Activated CD8-positive, alpha-beta T cell treated with anti-CD3 and anti-CD28 coated beads for 36 hours (primary cell): Measurements from ENCODE around the gene AHNAK2. TPM values are rescaled to one million over a fixed set of nuclear protein-coding genes. Genes with fewer than 3 reads are reported as not detected.

Source experiments
- ATAC-seq: fragments of 200-7000 bp; cut with Tn5 transposase; one replicate; pipeline ENCODE4 v1.10.0; 2021; ENCODE audit warnings: mild to moderate bottlenecking, moderate library complexity
- CTCF ChIA-PET: fragments of 350-600 bp; sonication (Branson Sonifier 250); formaldehyde crosslinking; loops from one replicate; lab custom pipeline; 2021; ENCODE audit warnings: antibody characterized with exemption; lab: Charles Lee
- POLR2A ChIA-PET: fragments of 350-600 bp; sonication (Branson Sonifier 250); formaldehyde crosslinking; loops from one replicate; lab custom pipeline; 2021; ENCODE audit warnings: antibody characterized with exemption; lab: Charles Lee
- DNase-seq: peaks from one replicate; pipeline ENCODE4 v3.0.0-alpha.2; 2020
- H3K27ac Mint-ChIP-seq: one replicate; pipeline ENCODE4 v1.8.0; 2021; ENCODE audit warnings: mild to moderate bottlenecking, mixed read lengths
- H3K27me3 Mint-ChIP-seq: one replicate; pipeline ENCODE4 v1.8.0; 2021; ENCODE audit warnings: mixed read lengths
- H3K36me3 Mint-ChIP-seq: one replicate; pipeline ENCODE4 v1.8.0; 2021; ENCODE audit warnings: low read depth, mixed read lengths
- H3K4me1 Mint-ChIP-seq: one replicate; pipeline ENCODE4 v1.8.0; 2021; ENCODE audit warnings: low read depth, mixed read lengths
- H3K4me3 Mint-ChIP-seq: one replicate; pipeline ENCODE4 v1.8.0; 2021; ENCODE audit warnings: mild to moderate bottlenecking, moderate library complexity, mixed read lengths
- H3K9me3 Mint-ChIP-seq: one replicate; pipeline ENCODE4 v1.8.0; 2021; ENCODE audit warnings: mixed read lengths
- intact Hi-C: fragments of 100-400 bp; cut with micrococcal nuclease; formaldehyde crosslinking; loops from one replicate; pipeline ENCODE4 v1.10.0; 2022
- total RNA-seq, 2 experiments: library from RNA; stranded (reverse); gene quantifications; one replicate each; pipeline ENCODE4 v1.2.3, GENCODE V29; 2021
- TF ChIP-seq, protein P1 (sequence below): fragments of 200-600 bp; IDR thresholded peaks from one replicate; pipeline ENCODE4 v1.8.0; 2022; ENCODE audit warnings: antibody characterized with exemption, mild to moderate bottlenecking

Gene AHNAK2
- total RNA-seq, 2 experiments from 2014 or later: 0.02 TPM; not detected in 1

DNA sequence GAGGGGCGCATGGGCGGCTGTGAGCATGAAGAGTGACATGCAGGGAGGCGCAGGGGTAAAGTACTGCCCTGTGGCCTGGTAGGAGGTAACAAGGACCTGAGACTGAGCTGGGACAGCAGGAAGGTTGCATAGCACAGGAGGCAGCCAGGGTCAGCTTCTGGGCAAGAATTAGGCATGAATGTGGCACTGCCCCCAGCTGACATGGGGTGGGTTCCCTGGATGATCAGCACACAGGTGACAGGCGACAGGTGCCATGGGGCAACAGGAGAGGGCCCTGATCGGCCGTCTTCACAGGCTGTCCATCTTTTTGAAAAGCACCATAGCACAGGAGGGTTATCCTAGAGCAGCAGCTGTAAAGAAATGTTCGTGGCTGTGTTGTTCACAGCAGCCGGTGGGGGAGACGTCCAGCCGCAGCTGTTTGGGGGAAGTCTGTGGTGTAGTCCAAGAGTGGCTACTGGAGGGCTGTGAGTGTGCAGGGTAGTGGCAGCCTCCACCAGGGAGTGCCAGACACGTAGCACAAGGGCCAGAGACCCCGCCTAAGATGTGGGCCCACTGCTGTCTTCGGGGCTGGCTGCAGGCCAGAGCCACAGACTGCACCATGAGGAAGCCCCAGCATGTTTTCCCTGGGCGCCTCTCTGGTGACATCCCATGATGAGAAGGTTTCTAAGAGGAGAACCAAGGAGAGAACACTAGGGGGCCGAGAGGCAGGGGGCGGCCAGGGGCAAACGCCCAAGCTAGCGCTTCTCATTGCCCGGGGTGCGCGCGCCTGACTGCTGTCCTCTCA, 15.8 kb upstream of the AHNAK2 start:
- no peaks in the 10 kb centered on the region for H3K36me3 Mint-ChIP-seq
- H3K4me1 Mint-ChIP-seq: no peaks in the 10 kb centered on the region
- H3K4me3 Mint-ChIP-seq: no peak overlapping the region
- no peak for DNase-seq
- H3K27ac Mint-ChIP-seq: no peak overlapping the region
- H3K9me3 Mint-ChIP-seq: no peaks in the 10 kb centered on the region
- ATAC-seq: no peak
- ChIA-PET CTCF (interaction anchor here (0.9 to 1.2 kb wide), 3 partner anchors 8 to 64 kb away, joined by 3 read pairs; partner anchors contain the start of gene CLBA1), POLR2A (interaction anchor here (0.8 to 1.2 kb wide), 4 partner anchors 13 to 26 kb away, joined by 3 to 5 read pairs (median 4); partner anchors contain the start of gene CDCA4)
- intact Hi-C loops: no loop called here
- TF ChIP-seq, protein P1, sequence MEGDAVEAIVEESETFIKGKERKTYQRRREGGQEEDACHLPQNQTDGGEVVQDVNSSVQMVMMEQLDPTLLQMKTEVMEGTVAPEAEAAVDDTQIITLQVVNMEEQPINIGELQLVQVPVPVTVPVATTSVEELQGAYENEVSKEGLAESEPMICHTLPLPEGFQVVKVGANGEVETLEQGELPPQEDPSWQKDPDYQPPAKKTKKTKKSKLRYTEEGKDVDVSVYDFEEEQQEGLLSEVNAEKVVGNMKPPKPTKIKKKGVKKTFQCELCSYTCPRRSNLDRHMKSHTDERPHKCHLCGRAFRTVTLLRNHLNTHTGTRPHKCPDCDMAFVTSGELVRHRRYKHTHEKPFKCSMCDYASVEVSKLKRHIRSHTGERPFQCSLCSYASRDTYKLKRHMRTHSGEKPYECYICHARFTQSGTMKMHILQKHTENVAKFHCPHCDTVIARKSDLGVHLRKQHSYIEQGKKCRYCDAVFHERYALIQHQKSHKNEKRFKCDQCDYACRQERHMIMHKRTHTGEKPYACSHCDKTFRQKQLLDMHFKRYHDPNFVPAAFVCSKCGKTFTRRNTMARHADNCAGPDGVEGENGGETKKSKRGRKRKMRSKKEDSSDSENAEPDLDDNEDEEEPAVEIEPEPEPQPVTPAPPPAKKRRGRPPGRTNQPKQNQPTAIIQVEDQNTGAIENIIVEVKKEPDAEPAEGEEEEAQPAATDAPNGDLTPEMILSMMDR: no peak
- H3K27me3 Mint-ChIP-seq: no peaks in the 10 kb centered on the region

DNA sequence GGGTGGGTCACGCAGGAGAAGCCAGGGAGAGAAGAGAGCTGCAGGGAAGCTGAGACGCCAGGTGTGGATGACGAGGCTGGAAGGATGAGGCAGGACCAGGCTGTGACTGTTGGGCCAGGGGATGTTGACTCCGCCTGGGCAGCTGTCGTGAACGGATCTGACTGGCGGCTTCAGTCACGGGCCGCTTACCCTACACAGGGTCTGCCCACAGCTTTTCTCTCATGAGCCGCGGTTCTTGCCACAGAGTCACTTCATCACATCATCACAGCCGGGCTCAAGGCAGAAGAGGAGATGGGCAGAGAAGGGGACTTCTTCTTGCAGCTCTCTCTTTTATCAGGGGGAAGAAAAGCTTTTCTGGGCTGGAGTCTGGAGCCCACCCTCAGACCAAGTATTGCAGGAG, 15.1 kb upstream of the AHNAK2 start:
- TF ChIP-seq, protein P1: no peak
- DNase-seq: no peak
- CTCF ChIA-PET: interaction anchor here (0.9 to 1.2 kb wide), 3 partner anchors 8 to 65 kb away, joined by 3 read pairs; partner anchors contain the start of gene CLBA1
- Mint-ChIP-seq H3K27me3 (no peaks in the 10 kb centered on the region), H3K27ac (no peak overlapping the region), H3K36me3 (no peaks in the 10 kb centered on the region), H3K4me1 (no peaks in the 10 kb centered on the region), H3K4me3 (no peak overlapping the region), H3K9me3 (no peaks in the 10 kb centered on the region)
- intact Hi-C loops: no loop called here
- no peak for ATAC-seq
- POLR2A ChIA-PET: interaction anchor here (0.8 to 1.2 kb wide), 3 partner anchors 9 to 25 kb away, joined by 3 to 4 read pairs (median 4); no protein-coding TSS in a partner anchor

- CTCF ChIA-PET: no interaction called here
- ATAC-seq (no peak), DNase-seq (no peak)
- intact Hi-C loops: no loop called here
- no peaks in the 10 kb centered on the region for H3K27me3 Mint-ChIP-seq
- no peaks in the 10 kb centered on the region for H3K36me3 Mint-ChIP-seq
- no peak overlapping the region for H3K4me3 Mint-ChIP-seq
- H3K4me1 Mint-ChIP-seq: no peaks in the 10 kb centered on the region
- TF ChIP-seq, protein P1: no peak
- POLR2A ChIA-PET: interaction anchor here (1.2 kb wide), 1 partner anchor 8 kb away, joined by 3 read pairs; no protein-coding TSS in a partner anchor
- H3K9me3 Mint-ChIP-seq: no peaks in the 10 kb centered on the region
- H3K27ac Mint-ChIP-seq: no peak overlapping the region
These were observed 14.3 kb upstream of the AHNAK2 start for GRCh38 chr14:104992501-104992900.

DNA sequence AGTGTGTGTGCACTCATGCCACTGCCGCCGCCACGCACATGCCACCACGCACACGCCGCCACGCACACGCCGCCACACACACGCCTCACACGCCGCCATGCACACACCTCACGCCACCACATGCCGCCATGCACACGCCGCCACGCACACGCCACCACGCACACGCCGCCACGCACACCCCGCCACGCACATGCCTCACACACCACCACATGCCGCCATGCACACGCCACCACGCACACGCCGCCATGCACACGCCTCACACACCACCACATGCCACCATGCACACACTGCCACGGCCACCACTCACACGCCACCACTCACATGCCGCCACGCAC, 13.7 kb upstream of the AHNAK2 start:
- no peaks in the 10 kb centered on the region for H3K9me3 Mint-ChIP-seq
- H3K4me1 Mint-ChIP-seq: no peaks in the 10 kb centered on the region
- CTCF ChIA-PET: no interaction called here
- H3K27ac Mint-ChIP-seq: no peak overlapping the region
- POLR2A ChIA-PET: no interaction called here
- H3K36me3 Mint-ChIP-seq: no peaks in the 10 kb centered on the region
- DNase-seq (no peak), ATAC-seq (no peak)
- intact Hi-C loops: no loop called here
- H3K4me3 Mint-ChIP-seq: no peak overlapping the region
- no peaks in the 10 kb centered on the region for H3K27me3 Mint-ChIP-seq
- TF ChIP-seq, protein P1: no peak

GRCh38 chr14:104989951-104990303, 11.8 kb upstream of the AHNAK2 start:
- H3K27ac Mint-ChIP-seq: no peak overlapping the region
- H3K36me3 Mint-ChIP-seq: no peaks in the 10 kb centered on the region
- CTCF ChIA-PET: interaction anchor here (1.1 to 1.3 kb wide), 3 partner anchors 10 to 56 kb away, joined by 3 to 4 read pairs (median 3); no protein-coding TSS in a partner anchor
- peaks cover 1% of the 10 kb centered on the region for H3K4me1 Mint-ChIP-seq
- TF ChIP-seq, protein P1: no peak
- no peak overlapping the region for H3K4me3 Mint-ChIP-seq
- no peak for DNase-seq
- H3K9me3 Mint-ChIP-seq: no peaks in the 10 kb centered on the region
- intact Hi-C loops: no loop called here
- no peaks in the 10 kb centered on the region for H3K27me3 Mint-ChIP-seq
- POLR2A ChIA-PET: no interaction called here
- ATAC-seq: no peak
